GDM1 (cell line): Measurements from ENCODE around the gene NWD2.

Experiments
- DNase-seq: peaks from one replicate; lab custom pipeline; 2025; lab: John Stamatoyannopoulos, UW

NWD2 gene

DNA sequence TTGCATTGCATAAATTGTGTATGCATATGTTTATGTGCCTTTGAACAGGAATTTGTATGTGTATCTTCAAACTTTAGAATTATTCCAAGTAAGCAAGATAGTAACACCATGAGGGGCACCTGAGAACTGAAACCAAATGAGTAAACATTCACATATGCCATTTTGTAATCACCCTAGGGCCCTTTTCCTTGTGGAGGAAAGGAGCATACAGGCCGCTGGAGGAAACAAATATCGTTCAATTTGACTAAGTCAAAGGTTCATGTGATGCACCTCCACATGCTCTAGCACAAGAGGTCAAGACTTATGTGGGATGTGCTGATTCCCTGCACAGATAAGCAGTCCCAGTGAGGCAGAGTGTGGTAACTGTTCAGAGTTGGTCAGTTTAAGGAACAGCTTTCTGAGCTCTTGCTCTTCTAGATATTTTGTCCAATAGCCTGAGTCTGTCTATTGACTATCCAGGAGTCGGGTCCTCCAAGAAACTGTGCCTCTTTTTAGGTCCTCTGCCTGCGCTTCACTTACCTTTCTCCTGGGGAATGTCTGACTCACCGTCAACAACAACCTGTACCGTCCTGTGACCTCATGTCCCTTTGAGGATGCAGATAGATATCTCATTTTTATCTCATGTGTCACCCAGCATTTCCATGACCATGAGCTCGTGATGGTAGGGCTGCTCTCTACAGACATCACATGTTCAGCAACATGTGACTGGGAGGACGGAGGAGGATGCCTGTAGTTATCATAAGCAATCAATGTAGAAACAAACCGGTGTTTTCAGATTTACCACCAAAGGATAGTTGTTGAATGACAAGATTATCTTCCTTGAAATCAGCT, 196.9 kb downstream of the NWD2 start:
- no peak for DNase-seq

DNA sequence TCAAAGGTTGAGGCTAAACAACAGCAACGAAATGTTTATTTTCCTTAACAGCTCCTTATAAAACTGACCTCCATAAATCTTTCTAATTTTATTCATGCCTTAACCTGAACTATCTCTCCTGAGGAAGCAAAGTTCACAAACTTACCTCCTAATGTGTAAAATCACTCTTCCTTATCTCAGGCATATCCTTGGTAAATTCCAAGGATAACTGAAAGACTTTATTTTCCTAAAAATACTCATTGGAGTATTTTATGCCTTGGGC, 197.4 kb downstream of the NWD2 start:
- DNase-seq = no peak

DNA sequence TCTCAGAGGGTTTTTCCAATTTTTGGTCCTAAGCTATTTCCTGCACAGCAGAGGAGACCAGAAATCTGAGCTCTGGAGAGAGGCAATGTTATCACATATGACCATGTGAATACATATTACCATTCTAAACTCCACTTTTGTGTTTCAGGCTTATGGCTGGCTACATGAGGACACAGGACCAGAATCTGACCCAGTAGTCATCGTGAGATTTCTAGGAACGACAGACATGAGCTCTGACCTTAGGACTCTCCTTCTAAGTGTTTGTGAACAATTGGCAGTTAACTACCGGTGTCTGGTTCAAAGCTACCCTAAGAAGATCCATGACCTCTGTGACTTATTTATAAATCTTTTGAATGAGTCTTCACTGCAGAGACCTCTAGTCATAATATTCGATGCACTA, 198.6 kb downstream of the NWD2 start:
- no peak for DNase-seq

DNA sequence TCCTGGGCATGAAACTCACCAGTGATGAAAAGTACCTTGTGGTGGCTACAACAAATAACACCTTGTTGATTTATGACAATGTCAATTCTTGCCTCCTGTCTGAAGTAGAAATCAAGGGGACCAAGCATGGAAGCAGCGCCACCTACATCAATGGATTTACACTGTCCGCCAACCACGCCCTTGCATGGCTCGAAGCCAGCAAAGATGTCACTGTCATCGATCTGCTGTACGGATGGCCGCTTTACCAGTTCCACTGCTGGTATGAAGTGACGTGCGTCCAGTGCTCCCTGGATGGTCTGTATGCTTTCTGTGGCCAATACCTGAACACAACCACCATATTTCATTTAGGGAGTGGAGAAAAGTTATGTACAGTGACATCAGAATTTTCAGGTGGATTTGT, 200.5 kb downstream of the NWD2 start:
- DNase-seq = no peak

DNA sequence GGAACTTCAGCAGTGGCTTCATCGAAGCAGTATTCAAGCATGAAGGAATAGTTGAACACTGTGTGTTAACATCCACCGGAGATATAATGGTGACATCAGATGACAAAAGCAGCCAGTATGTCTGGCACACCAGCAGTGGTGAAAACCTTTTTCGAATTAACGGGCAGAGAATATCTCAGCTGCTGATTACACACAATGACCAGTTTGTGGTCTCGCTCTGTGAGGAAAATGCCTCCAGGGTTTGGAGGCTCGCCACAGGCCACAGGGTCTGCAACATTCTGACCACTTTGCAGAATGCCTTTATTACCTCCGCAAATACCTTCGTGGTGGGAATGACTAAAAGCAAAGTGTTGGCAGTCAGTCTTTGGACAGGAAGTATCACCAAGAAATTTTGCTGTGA, 201.5 kb downstream of the NWD2 start:
- no peak for DNase-seq

DNA sequence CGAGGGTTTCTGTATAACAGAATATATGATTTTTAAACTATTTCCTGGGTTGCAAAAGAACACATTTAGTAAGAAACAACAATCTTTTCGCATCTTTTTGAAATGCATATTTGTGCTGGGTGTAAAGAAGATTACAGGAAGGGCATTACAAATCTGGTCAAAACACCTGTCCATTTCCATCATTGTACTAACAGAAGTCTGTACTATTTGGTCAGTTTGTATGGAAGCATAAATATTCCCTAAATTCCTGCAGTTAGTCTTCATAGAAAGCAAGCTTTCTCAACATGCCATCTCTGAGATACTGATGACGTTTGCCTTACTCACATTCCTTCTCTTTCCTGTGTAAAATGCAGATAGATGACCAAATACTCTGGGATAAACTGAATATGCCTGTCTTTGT, 203.3 kb downstream of the NWD2 start:
- no peak for DNase-seq

DNA sequence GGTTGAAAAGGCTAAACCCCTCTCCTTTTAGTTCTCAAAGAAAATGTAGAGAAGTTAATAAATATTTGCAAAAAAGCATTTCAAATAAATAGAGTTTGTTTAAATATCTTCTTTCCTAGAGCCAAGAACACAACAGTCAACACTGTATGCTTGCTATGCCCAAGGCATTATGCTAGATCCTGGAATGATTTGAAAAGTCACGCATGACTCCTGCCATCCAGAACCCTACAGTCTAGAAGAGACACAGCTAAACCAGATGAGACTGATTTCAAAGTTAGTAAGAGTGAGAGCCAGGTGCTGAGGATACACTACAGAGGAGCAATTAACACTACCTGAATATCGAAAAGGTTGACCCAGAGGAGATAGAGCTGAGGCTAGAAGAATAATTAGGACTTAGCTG, 205.8 kb downstream of the NWD2 start:
- no peak for DNase-seq

DNA sequence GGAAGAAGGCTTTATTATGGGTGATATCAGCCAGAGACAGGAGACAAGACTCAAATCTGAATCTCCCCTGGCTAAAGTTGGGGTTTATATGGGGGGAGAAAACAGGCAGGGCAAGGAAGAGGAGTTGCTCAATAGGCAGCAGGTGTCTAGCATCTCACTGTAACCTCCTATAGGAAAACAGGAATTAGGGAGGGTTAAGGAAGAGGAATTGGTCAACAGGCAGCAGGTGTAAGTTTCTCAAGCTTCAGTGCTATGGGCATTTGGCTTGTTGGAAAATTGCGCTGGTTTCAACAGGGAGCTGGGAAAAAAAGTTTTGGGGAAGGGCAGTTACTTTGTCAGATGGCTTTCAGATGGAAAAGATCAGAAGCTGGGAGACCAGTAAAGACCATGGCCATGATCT, 206.4 kb downstream of the NWD2 start:
- DNase-seq = no peak

DNA sequence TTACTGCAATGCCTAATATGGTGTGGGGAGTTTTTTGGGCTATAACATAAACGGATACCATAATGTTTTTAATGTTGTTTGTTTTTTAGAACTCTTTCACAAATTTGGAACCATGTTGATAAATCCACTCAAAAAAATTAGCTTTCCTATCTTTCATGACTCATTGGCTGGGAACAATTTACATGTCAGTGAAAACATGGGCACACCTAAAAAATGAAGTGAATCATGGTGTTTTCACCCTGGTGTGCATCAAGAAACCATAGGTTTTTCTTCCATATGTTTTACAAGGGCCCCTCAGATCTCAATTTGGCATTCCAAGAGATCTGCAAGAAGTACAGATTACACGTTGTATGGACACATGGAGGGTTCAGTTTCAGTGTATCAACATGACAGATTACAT, 207.1 kb downstream of the NWD2 start:
- DNase-seq = no peak

DNA sequence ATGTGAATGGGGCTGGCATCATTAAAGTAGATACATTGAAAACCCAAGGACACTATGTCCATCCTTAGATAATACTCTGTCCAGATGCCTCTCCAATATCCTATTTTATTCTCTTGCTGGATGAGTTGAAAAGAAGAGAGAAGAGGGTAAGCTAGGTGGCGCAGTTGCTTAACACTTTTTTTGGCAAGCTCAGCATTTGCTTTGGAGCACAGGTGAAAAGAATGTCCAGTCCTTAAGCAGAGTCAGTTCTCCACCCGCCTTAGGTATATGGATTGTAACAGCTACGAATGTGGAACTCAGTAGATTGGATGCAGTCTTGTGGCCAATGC, 208.4 kb downstream of the NWD2 start:
- DNase-seq = no peak

DNA sequence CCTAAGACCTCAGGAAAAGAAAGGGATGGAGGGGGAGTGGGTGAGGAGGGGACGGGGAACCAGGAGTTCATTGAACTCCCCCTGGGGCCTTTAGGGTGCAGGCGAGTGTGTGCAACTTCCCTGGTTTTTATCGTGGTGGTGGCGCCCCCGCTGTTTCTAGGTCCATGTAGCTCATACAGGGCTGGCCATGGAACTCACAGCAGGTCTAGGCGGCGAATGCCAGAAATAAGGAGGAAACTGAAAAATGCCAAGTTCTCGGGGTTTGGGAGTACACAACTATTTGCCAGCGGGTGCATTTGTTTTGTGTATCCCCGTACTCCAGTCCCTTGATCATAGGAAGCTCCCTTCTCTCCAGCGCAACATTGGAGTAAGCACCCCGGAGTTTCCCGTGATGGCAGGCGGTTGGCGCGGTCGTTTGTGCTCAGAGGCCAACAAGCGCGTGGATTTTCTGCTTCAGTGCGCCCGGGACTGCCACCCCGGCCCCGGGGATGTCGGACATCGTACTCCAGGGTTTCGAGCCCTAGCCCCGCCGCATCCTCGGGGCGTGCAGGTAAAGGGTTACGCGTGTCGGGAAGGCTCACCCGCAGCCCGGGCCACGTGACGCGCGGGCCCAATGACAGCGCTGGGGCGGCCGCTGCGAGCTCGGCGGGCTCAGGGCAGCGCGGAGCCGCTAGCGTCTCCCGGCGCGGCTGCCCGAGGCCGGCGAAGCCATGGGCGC, 208.9 kb downstream of the NWD2 start:
- no peak for DNase-seq

DNA sequence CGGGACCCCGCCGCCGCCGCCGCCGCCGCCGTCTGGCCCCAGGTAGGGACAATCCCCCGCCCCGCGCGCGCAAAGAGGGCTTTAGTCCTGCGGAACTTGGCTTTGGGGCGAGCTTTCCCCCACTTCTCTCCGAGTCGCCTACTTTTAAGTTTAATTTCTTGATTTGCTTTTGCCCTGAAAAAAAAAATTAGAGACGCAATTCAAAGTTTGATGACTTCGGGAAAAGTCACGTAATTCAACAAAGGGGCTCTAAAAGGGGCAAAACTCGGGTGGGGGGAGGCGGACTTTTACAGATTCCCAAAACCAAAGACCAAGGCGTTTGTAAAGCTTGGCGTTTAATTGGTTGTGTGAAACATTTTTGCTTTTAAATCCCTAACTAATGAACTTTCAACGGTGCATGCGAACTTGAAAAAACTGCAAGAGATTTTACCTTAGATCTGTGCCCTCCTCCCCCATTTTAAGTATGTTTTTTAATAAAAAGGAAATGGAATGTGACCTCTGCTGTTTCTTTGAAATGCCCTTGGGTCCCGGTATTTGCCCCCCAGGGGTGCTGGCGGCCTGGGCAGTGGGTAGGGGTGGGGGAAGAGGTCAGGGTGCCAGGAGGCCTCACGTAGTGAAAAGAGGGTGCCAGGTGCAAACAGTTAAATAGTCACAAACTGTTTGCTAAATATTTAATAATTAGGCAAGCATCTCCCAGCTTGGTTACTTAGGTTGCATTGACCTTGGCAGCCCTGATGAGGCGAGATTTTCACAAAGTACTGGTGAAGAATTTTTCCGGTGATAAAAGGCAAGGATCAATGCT, 209.7 kb downstream of the NWD2 start:
- no peak for DNase-seq

DNA sequence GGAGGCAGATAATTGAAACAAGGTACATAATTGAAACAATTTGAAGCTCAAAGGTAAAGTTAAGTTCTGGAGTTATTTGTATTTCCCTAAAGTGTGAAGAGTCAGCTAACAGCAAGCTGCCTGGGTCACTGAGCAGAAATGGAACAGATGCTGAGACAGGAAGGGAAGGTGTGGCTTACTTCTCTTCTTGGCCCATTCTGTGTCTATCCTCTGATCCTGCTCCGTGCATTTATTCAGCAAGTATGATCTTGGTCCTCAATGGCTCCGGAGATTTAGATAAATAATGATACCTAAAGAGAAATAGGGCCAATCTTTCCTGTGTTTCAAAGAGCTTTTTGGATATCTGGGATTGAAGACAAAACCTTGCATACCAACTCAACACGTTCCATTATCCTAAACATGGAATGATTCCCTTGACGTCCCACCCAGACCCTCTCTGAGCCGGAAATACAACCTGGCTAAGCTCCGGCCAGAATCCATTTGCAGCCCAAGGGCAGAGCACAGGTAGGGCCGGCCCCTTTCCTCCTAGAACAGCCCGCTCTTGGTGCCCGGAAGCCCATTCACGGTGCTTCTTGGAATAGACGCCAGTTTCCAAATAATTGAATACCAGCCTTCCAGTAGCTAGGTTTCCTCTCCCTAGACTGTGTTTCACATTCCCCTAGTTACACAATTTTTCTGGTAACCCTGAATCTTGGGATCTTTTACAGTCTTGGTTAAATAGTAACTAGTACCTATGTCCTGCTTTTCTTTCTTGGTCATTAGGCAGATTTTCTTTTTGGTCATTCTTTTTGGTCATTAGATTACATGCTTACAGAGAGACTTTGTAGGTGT, 211.0 kb downstream of the NWD2 start:
- DNase-seq = no peak

DNA sequence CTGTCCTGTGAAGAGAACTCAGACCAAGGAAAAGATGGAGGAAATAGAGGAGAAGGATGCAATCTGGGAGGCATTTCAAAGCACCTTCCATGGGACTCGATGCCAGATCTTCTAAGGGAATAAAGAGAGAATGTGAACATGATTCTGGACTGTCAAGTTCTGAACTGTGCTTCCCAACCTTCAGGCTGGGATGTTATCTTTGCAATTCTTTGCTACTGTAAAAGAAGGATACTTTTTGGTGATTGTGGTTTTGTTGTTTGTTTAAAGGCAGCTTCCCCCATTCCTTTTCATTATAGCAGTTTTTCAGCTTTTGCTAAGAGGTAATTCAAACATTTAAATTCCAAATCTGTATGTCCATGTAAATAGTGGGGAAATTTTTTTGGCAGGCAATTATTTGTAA, 217.3 kb downstream of the NWD2 start:
- no peak for DNase-seq

DNA sequence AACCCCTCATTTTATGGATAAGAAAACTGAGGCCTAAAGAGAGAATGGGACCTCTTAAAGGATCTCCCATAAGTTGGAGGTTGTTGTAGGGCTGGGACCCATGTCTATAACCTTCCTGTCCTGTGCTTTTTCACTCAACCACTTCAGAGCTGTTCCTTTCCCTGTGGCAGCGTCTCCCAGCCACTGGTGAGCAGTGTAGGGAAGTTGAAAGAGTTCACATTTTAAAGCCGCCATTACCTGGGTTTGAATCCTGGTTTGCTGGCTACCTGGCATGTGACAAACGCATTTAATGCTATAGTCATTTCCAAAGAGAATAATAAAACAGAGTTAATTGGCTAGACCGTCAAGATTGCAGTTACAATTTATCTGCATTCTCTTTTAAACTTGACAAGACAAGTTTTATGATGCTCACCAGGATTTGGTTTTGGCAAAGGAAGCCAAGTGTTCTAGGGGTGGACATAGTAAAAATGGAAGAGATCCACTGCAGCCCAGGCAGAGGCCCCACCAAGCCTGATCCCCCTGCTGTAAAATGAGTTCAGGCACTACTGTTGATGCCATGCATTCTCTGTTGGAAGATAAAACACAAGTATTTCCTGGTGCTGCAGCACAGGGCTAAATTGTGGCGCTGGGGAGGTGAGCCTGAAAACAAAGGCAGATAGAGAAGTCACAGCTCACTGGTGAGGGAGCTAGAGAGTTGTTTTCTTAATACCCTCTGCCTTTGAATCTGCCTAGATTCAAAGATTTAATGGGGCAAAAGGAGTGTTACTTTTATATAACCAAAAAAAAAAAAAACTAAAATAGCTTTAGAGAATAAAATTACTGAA, 218.7 kb downstream of the NWD2 start:
- DNase-seq = no peak

DNA sequence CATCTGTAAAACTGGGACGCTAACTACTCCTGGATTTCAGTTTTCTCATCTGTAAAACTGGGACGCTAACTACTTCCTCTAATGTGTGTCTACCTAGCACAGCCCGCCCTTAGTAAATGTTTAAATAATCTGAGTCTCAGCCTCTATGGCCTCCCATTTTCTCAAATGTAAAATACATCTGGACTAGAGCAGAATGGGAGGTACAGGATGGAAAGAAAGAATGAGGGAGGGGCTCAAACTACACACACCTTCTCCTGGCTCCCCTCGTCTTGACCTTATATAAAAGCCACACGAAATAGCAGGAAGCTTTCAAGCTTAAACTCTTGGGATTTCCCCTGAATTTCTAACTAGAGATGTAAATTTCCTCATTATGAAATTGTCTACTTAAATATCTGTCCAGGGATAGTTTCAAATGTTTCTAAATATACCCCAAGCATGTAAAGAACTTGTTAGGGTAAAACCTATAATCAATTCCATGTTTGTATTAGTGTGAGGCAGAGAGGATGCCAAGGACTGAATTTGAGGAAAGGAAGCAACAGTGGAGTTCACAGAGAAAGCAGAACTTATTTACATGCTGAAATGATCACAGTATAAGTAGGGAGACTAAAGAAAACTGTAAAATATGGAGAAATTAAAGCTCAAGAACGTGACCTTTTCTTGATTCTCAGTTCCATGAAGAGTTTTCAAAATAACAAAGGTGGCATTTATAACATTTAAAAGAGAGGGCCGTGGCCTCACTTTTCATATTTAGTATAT, 220.0 kb downstream of the NWD2 start:
- no peak for DNase-seq

DNA sequence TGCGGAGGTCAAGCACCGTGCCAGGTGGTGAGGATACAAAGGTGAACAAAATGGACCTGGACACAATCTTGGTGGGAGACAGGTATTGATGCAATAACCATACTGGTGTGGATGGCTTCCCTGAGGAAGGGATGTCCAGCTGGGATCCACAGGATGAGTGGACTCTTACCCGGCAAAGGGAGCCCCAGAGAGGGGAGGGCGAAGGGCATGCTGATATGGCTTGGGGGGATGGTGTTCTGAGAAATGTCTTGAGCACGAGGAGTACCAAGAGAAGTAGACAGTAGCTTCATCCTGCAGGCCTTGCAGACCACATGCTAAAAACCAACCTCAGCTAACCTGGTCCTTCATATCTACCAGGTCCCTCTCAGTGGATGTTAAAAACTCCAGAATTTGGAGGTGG, 220.8 kb downstream of the NWD2 start:
- no peak for DNase-seq

DNA sequence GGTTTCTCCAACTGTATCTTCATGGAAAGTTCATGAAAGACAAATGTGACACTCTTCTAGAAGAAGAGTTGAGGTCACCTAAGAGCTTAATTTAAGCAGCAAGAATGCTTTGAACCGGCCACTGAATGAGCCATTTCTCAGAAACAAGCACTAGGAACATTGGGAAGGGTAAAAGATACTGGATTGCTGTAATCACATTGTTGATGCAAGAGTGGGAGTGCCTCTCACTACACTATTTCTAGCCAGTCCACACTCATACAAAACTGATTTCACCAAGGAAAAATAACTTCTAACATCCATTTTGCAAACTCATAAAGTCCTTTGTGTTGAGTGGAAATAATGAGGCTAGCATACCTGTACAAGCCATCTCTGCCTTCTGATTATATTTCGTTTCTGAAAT, 221.3 kb downstream of the NWD2 start:
- DNase-seq = no peak

DNA sequence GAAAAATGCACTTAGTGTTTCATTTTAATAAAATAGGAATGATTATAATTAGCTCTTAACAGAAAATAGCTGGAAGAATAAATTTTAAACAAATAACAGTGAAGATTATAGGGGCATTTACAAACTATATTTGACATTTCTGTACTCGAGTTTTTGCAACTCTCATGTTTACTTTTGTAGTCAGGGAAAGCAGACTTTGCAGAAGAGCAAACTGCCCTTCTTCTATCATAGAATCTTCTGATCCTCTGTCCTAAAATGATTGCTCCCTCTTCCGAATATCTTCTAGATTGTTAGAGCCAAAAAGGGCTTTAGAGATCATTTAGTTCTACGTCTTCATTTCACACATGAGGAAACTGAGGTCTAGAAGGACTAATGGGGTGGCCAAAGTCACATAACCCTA, 222.7 kb downstream of the NWD2 start:
- DNase-seq = no peak

DNA sequence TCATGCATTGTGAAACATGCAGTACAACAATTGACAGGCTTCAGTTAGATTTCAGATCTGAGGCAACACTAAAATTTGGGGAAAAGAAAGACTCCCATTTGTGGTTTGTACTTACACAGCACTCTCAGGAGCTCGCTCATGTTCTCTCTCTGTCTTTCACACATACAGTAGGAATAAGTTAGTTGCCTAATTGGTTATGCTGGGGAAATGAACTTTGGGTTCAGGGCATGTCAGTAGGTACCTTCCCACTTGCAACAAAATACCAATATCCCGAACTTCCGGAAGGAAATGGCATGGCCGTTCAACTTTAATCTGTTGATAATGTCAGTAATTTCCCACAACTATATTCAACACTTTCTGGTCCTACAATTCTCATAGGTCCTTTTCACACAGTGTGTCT, 223.3 kb downstream of the NWD2 start:
- no peak for DNase-seq

DNA sequence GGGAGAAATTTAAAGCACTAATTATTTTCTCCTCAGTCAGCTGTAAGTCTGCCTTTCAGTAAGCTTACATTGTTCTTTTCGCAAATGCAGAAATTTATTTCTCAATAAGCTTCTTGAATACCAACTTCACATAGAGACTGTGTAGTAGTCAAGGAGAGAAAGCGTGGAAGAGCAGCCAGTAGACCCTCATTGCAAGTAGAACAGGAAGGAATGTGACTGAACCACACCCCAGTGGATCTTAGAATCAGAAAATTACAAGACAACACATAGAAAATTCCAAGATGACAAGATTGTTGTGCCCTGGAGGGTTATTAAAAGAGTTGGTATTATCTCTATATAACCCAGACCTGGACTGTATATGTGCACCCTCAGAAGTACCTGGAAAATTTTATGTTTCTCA, 224.7 kb downstream of the NWD2 start:
- no peak for DNase-seq
